Esophagus (tissue), 2 donors: ENCODE results near the gene MPL. TPM values are rescaled to one million over a fixed set of nuclear protein-coding genes. Genes with fewer than 3 reads are reported as not detected.

Source experiments
- H3K27ac ChIP-seq, 2 donors: one replicate each; pipeline ENCODE4 v1.5.1; 2013; ENCODE audit warnings: low read depth in 2 of 2, mild to moderate bottlenecking in 2 of 2, inconsistent platforms in 1 of 2, low read length in 1 of 2, moderate library complexity in 1 of 2
- H3K27me3 ChIP-seq, 2 donors: one replicate each; pipeline ENCODE4 v1.6.1; 2013; ENCODE audit warnings: low read length in 2 of 2, control low read depth in 1 of 2, mild to moderate bottlenecking in 1 of 2; ENCODE audit not compliant: insufficient read depth in 2 of 2, control insufficient read depth in 1 of 2
- H3K36me3 ChIP-seq, 2 donors: one replicate each; pipeline ENCODE4 v1.6.1; 2013; ENCODE audit warnings: low read length in 1 of 2; ENCODE audit not compliant: control insufficient read depth in 2 of 2, insufficient read depth in 2 of 2
- H3K4me1 ChIP-seq, 2 donors: one replicate each; pipeline ENCODE4 v1.6.1; 2013; ENCODE audit warnings: low read length in 1 of 2; ENCODE audit not compliant: control insufficient read depth in 2 of 2, insufficient read depth in 2 of 2
- H3K4me3 ChIP-seq, 2 donors: one replicate each; pipeline ENCODE4 v1.5.1; 2013; ENCODE audit warnings: low read length in 2 of 2, mild to moderate bottlenecking in 2 of 2, low read depth in 1 of 2, moderate library complexity in 1 of 2
- H3K9me3 ChIP-seq, 2 donors: one replicate each; pipeline ENCODE4 v1.6.1; 2013; ENCODE audit warnings: mild to moderate bottlenecking in 2 of 2, low read depth in 1 of 2, low read length in 1 of 2, moderate library complexity in 1 of 2; ENCODE audit not compliant: control insufficient read depth in 2 of 2, insufficient read depth in 1 of 2
- WGBS, 2 donors: extraction: QIAGEN DNeasy Blood & Tissue Kit; methylation state at CpG; one replicate each; pipeline ENCODE4 v1.1.7; 2013; 5-methylcytosine and 5-hydroxymethylcytosine counted together
- polyA plus RNA-seq, 2 donors: library from polyadenylated mRNA; stranded (reverse); fragments of 200-250 nt; gene quantifications; one replicate each; pipeline ENCODE4 v1.2.3, GENCODE V29; 2013
- donor health status: healthy with polysubstance abuse.
- donor health status: Bipolar disorder and iron deficiency.

The MPL gene
- polyA plus RNA-seq, 2 donors: 0.06 TPM; not detected in 1

DNA sequence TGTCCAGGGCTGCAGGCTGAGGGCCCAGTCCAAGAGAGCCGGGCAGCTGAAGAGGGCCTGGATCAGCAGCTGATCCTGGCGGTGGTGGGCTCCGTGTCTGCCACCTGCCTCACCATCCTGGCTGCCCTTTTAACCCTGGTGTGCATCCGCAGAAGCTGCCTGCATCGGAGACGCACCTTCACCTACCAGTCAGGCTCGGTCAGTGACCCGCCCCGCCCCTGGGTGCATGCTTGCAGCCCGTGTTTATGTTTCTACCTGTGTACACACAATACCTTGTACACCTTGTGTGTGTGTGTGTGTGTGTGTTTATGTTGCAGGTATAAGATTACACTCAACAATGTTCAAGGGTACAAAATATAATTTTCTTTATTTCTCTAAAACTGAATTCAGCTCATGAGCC, 23.8 kb upstream of the MPL start:
- no peak overlapping the region for H3K4me3 ChIP-seq
- peak overlapping the region in 1 of 2 donors; percentile 15 for H3K27ac ChIP-seq
- WGBS, 2 donors: 78 to 85% methylated on average over 10 of the region's 10 CpGs
- no peaks in the 10 kb centered on the region for H3K4me1 ChIP-seq
- peaks cover 0 to 3% of the 10 kb centered on the region in 2 donors for H3K9me3 ChIP-seq
- H3K36me3 ChIP-seq: no peaks in the 10 kb centered on the region
- H3K27me3 ChIP-seq: no peaks in the 10 kb centered on the region

DNA sequence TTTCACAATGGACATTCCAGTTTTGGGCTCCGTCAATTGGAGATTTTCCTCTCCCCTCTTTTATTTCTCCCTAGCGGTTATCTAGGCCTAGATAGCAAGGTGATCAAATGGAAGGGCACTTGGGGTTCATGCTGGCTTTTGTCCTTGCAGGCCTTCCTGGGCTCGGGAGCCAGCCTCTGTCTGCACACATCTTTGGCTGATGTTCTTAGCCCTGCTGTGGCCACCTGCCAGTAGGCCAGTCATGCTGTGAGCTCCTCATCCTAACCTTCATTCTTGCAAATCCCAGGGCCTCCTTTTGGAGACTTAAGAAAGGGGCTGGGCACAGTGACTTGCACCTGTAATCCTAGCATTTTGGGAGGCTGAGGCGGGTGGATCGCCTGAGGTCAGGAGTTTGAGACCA, 23.4 kb upstream of the MPL start:
- no peak overlapping the region for H3K27ac ChIP-seq
- H3K36me3 ChIP-seq: no peaks in the 10 kb centered on the region
- no peaks in the 10 kb centered on the region for H3K4me1 ChIP-seq
- no peak overlapping the region for H3K4me3 ChIP-seq
- 93 to 95% methylated on average over 5 of the region's 5 CpGs for WGBS, 2 donors
- peaks cover 0 to 3% of the 10 kb centered on the region in 2 donors for H3K9me3 ChIP-seq
- no peaks in the 10 kb centered on the region for H3K27me3 ChIP-seq

- no peaks in the 10 kb centered on the region for H3K36me3 ChIP-seq
- no peaks in the 10 kb centered on the region for H3K27me3 ChIP-seq
- WGBS, 2 donors: 80 to 87% methylated on average over 3 of the region's 3 CpGs
- H3K27ac ChIP-seq: no peak overlapping the region
- no peak overlapping the region for H3K4me3 ChIP-seq
- H3K9me3 ChIP-seq: peaks cover 0 to 3% of the 10 kb centered on the region in 2 donors
- no peaks in the 10 kb centered on the region for H3K4me1 ChIP-seq
Observed at GRCh38 chr1:43315481-43315880, 22.1 kb upstream of the MPL start.

DNA sequence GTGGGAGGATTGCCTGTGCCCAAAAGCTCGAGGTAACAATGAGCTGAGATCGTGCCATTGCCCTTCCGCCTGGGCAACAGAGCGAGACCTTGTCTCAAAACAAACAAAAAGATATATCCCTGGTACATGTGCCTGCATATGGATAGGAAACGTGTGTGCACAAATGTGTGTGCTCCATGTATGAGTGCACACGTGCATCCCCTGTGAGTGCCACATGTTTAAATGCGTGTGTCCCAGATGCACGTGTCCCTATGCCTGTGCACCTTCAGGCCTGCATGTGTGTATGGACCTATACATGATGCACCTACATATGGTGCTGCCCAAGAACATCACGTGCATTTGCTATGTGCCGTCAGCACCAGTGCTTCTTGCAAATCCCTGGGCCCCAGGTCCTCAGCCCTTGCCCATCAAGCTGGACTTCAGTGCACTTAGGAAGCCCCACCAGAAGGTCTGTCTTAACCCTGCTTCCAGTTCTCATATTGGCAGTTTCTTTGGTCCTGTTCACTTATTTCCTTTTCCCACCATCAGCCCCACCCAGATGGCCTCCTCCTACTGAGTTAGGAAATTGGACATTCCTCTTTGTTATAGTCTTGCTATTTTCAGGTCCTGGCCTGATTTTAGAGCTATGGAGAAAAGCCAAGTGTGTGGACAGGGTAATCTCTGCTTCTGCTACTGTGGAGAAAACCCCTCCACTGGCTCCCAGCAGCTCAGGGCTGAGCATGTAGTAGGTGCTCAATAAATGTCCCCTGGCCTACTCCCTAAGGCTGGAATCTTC, 21.5 kb upstream of the MPL start:
- peaks cover 0 to 3% of the 10 kb centered on the region in 2 donors for H3K9me3 ChIP-seq
- no peaks in the 10 kb centered on the region for H3K27me3 ChIP-seq
- H3K4me1 ChIP-seq: no peaks in the 10 kb centered on the region
- 87 to 92% methylated on average over 10 of the region's 10 CpGs for WGBS, 2 donors
- H3K27ac ChIP-seq: no peak overlapping the region
- H3K4me3 ChIP-seq: no peak overlapping the region
- no peaks in the 10 kb centered on the region for H3K36me3 ChIP-seq

DNA sequence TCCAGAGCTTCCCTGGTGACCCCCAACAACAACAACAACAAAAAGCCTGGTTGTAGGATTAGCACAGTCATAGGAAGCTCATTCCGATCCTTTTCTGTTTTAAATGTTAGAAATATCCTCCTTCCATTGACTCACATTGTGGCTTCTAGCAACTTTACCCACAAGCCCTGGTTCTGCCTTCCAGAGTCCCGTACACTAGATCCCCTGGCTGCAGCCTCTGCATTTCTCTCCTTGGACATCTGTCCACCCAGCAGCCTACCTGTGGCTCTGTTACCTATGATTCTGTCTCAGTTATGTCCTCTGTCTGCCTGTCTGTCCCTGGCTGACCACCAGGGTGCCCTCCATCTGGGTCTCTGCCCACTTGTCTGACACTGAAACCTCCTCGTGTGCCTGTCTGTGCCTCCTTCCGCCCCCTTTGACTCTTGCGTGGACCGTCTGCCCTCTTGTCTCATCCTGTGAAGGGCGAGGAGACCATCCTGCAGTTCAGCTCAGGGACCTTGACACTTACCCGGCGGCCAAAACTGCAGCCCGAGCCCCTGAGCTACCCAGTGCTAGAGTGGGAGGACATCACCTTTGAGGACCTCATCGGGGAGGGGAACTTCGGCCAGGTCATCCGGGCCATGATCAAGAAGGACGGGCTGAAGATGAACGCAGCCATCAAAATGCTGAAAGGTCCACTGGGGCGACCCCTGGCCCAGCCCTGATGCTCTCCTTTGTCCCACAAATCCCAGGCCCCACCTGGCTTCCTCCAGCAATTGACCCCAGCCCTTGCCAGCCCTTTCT, 20.7 kb upstream of the MPL start:
- H3K4me1 ChIP-seq: no peaks in the 10 kb centered on the region
- H3K4me3 ChIP-seq: no peak overlapping the region
- no peaks in the 10 kb centered on the region for H3K27me3 ChIP-seq
- peaks cover 0 to 3% of the 10 kb centered on the region in 2 donors for H3K9me3 ChIP-seq
- 88% methylated on average over 16 of the region's 16 CpGs for WGBS, 2 donors
- H3K36me3 ChIP-seq: no peaks in the 10 kb centered on the region
- no peak overlapping the region for H3K27ac ChIP-seq

GRCh38 chr1:43317817-43318471, 19.7 kb upstream of the MPL start:
- H3K27ac ChIP-seq: no peak overlapping the region
- no peaks in the 10 kb centered on the region for H3K27me3 ChIP-seq
- H3K9me3 ChIP-seq: no peaks in the 10 kb centered on the region
- H3K4me1 ChIP-seq: no peaks in the 10 kb centered on the region
- 82 to 84% methylated on average over 15 of the region's 15 CpGs for WGBS, 2 donors
- no peaks in the 10 kb centered on the region for H3K36me3 ChIP-seq
- no peak overlapping the region for H3K4me3 ChIP-seq

GRCh38 chr1:43318831-43319230, 18.8 kb upstream of the MPL start:
- Histone ChIP-seq H3K4me3 (no peak overlapping the region), H3K27me3 (no peaks in the 10 kb centered on the region), H3K9me3 (no peaks in the 10 kb centered on the region), H3K27ac (no peak overlapping the region), H3K36me3 (no peaks in the 10 kb centered on the region), H3K4me1 (no peaks in the 10 kb centered on the region)
- 65 to 67% methylated on average over 4 of the region's 4 CpGs for WGBS, 2 donors

DNA sequence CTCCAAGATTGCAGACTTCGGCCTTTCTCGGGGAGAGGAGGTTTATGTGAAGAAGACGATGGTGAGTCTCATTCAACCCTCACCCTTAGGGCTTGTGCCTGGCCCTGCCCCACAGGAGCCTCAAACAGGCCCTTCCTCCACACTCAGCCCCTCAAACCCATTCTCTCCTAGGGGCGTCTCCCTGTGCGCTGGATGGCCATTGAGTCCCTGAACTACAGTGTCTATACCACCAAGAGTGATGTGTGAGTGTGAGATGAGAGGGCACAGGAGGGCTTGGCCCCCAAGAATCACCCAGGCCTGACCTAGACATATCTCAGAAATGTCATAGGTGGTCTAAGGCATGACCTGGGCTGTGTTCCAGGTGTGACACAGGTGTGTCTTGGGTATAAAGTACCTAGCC, 18.3 kb upstream of the MPL start:
- Histone ChIP-seq H3K27ac (no peak overlapping the region), H3K4me1 (no peaks in the 10 kb centered on the region), H3K9me3 (no peaks in the 10 kb centered on the region), H3K36me3 (no peaks in the 10 kb centered on the region), H3K4me3 (no peak overlapping the region), H3K27me3 (no peaks in the 10 kb centered on the region)
- 92 to 94% methylated on average over 5 of the region's 5 CpGs for WGBS, 2 donors

DNA sequence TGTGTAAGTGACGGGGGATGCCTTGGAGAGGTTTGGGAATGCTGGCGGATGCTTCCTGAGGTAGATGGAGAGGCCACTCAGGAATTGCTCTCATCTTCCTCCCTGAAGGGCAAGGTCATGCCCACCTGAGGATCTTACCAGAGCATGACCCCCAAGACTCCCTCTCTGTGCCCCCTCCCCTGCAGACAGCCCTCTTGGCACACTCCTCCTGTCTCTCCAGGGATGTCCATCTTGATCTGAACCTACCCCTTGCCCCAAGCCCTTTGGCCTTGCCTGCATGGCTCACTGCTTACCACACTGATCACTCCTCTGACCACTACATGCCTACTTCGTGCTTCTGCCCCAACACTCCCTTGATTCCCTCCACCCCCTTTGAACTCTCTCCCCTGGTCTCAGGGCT, 17.9 kb upstream of the MPL start:
- Histone ChIP-seq H3K36me3 (no peaks in the 10 kb centered on the region), H3K9me3 (no peaks in the 10 kb centered on the region), H3K4me3 (no peak overlapping the region), H3K4me1 (no peaks in the 10 kb centered on the region), H3K27me3 (no peaks in the 10 kb centered on the region), H3K27ac (no peak overlapping the region)
- 67 to 76% methylated on average over 3 of the region's 3 CpGs for WGBS, 2 donors
